ENCODE data around the gene POTEE.
"Not testable (repeated sequence)": the region's sequence is repeated elsewhere in the genome, so short reads cannot be mapped to it uniquely, and the experiment has no call there.

Gene POTEE

GRCh38 chr2:131209030-131209772 lies at the start of gene POTEE:
TSS of gene POTEE (plus strand) at chr2:131209536. CDS start at chr2:131218403, 8,867 bp downstream.
- not testable (repeated sequence) for DNase-seq

GRCh38 chr2:131165562-131165961 lies 43.8 kb upstream of the POTEE start:
- not testable (repeated sequence) for DNase-seq

DNA sequence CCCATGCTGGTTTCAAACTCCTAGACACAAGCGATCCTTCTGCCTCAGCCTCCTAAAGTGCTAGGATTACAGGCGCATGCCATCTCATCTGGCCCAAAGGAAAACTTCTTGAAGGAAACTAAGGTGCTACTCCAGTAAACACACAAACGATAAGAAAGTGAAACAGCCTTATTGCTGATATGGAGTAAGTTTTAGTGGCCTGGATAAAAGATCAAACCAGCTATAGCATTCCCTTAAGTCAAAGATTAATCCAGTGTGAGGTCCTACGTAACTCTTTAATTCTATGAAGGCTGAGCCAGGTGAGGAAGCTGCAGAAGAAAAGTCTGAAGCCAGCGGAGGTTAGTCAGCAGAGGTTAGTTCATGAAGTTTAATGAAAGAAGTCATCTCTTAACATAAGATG lies 40.8 kb upstream of the POTEE start:
- no peak for DNase-seq

- not testable (repeated sequence) for DNase-seq
These were observed 31.3 kb upstream of the POTEE start for GRCh38 chr2:131178050-131178449.

- DNase-seq: not testable (repeated sequence)
These were observed 30.5 kb upstream of the POTEE start for GRCh38 chr2:131178721-131179418.

GRCh38 chr2:131181451-131181850 lies 27.9 kb upstream of the POTEE start:
- DNase-seq: not testable (repeated sequence)

DNA sequence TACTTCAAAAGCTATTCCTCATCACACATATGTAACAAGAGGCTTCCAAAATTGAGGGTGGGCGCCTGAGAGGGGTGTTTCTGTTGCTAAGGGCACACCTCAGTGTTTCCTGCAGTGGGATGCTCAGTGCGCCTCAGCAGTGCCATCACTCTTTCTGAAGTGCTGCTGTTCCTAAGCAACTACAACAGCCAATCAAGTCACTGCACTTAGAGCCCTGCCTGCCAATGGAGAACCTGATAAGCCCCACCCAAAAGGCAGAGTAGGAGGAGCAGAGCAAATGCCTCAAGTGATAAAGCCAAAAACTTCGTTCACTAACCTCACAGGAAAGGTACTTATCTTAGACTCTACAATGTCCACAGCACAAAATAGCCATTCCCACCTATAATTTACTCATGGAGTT lies 15.9 kb upstream of the POTEE start:
- DNase-seq: not testable (repeated sequence)

DNA sequence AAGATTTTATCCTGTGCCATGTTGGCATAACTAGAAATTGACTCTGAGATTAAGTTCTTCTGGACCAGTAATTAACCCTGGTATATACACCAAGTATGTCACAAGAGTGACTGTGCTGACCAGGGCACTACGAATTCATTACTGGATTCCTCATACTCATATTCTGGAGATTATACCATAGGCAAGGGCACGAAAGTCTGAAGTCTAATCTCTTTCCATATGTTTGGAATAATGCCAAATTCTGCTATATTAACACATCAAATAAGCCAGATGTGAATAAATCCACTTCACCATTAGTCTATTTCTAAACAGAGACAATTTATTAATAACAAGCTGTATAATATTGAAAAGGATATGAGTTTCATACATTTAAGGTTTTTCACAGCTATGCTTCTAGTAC lies 13.2 kb upstream of the POTEE start:
- DNase-seq: not testable (repeated sequence)

DNA sequence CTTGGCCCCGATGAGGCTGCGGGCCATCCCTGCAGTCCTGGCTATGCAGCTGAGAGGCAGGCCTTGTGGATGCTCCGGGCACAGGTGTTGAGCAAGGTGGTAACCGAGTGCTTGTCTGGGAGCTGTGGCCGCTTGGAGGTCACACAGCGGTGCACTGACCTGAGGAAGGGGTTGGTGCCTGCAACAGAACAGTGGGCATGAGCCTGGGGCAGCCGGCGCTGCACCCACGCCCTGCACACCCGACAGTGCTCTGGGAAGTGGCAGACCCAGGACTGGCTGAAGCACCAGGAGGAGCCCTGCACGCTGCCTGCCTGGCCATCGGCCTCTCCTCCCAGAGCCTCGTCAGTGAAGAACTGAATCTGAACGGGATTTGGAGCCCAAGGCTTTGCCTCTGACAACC lies 8.2 kb upstream of the POTEE start:
- no peak for DNase-seq

GRCh38 chr2:131207839-131208238 lies 1.5 kb upstream of the POTEE start:
- DNase-seq: not testable (repeated sequence)

DNA sequence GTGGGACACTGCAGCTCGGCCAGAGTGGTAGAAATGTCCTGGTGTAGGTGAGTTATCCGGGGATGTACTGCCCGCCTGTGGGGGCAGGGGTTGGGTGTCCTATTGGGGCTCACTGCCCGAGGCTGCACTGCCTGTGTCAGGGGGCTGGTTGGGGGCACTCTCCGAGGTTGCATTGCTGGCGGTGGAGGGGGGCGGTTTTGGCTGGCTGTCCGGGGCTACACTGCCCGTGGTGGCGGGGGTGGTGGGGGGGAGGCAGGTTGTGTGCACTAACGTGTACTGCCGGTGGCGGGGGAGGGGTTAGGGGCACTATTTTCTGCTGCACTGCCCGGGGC lies 403 bp downstream of the POTEE start:
- DNase-seq: not testable (repeated sequence)

DNA sequence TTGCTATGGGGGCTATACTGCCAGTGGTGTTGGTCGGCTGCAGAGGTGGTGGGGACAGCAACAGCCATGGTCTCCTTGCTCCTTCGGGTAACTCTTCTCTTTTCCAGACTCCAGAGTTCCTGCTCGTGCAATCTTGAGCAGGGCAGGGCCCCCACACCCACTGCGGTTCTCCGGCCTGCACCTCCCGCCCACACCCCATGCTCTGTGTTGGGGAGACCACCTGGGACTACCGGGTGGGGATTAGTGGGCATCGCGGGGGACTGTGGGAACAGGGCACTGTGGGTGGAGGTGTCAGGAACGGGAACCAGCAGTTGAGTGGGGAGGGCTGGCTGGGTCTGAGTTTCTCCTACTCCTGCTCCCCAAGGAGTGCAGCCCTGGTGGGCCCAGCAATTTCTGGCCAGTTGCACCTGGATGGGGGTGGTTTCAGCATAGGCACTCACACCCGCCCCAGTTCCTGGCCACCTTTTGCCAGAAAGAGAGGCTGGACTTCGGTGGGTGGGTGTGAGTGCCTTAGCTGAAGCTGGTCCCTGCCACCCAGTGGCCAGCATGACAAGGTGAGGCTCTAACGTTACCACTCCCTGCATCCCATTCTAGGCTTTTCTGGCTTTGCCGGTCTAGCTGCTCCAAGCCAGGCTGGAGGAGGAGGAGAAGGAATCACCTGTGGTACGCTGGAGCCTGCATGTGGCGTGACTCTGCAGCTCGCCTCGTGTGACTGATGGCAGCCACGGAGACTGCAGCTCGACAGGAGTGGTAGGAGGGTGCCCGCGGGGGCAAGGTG lies 1.3 kb downstream of the POTEE start:
- not testable (repeated sequence) for DNase-seq

DNA sequence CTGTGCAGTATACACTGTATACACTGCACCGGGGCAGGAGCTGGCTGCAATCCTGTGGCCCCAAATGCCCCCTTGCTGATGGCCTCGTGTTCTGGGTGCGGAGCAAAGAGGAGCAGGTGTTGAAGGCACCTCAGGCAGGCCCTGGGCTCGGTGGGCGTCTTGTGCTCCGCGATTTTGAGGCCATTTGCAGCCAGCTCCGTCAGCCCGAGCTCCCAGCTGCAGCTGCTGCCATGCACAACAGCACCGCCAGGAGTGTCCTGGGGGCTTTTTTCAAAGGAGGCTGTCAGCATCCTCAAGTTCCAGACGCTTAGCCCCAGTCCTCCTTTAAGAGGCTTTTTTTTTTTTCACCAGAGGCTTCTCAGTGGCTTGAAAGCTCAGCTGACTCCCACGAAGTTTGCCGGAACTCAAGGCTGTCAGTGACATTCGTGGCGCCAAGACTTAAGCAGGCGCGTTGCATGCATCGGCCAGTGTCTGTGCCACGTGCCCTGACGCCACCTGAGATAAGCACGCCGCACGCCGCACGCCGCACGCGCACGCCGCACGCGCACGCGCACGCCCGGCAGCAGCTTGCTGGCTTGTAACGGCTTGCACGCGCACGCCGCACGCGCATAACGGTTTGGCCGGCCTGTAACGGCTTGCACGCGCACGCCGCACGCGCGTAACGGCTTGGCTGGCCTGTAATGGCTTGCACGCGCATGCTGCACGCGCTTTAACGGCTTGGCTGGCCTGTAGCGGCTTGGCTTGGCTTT lies 8.1 kb downstream of the POTEE start:
- DNase-seq: not testable (repeated sequence)

- DNase-seq: not testable (repeated sequence)
These were observed 26.5 kb downstream of the POTEE start for GRCh38 chr2:131235543-131236449.
